HuH-7 (cell line): ENCODE data around the gene MT1A.

Experiments
- DNase-seq: peaks from one replicate; pipeline ENCODE4 v3.0.0; 2011; ENCODE audit warnings: low spot score

Gene MT1A

GRCh38 chr16:56637814-56638750, at the start of gene MT1A:
MT1A (plus strand) TSS chr16:56638666; CDS start chr16:56638739, 73 bp downstream.
- peak; percentile 74 for DNase-seq

GRCh38 chr16:56588781-56589140, 49.7 kb upstream of the MT1A start:
- no peak for DNase-seq

GRCh38 chr16:56589141-56590039, 49.1 kb upstream of the MT1A start, which contains the start of gene MT3:
MT3 (plus strand) TSS chr16:56589528; CDS start chr16:56589591, 63 bp downstream.
- no peak for DNase-seq

GRCh38 chr16:56591377-56592060, 46.9 kb upstream of the MT1A start:
- DNase-seq = no peak

- DNase-seq = no peak
These were observed 44.7 kb upstream of the MT1A start for GRCh38 chr16:56593573-56594291.

GRCh38 chr16:56594292-56594619, 44.2 kb upstream of the MT1A start:
- no peak for DNase-seq

GRCh38 chr16:56600398-56600999, 38.0 kb upstream of the MT1A start:
- no peak for DNase-seq

GRCh38 chr16:56601325-56601724, 37.1 kb upstream of the MT1A start:
- DNase-seq = no peak

- peak; percentile 51 for DNase-seq
These were observed 34.9 kb upstream of the MT1A start for GRCh38 chr16:56603589-56603988.

GRCh38 chr16:56604966-56605365, 33.5 kb upstream of the MT1A start:
- DNase-seq = no peak

GRCh38 chr16:56605475-56605874, 33.0 kb upstream of the MT1A start:
- no peak for DNase-seq

GRCh38 chr16:56606071-56606475, 32.4 kb upstream of the MT1A start:
- no peak for DNase-seq

GRCh38 chr16:56606476-56607108, 31.9 kb upstream of the MT1A start:
- no peak for DNase-seq

- DNase-seq = no peak
These were observed 31.3 kb upstream of the MT1A start for GRCh38 chr16:56607109-56607618.

- DNase-seq = no peak
These were observed 30.8 kb upstream of the MT1A start for GRCh38 chr16:56607675-56608042.

- DNase-seq = peak; percentile 84
These were observed 30.2 kb upstream of the MT1A start, which contains the start of gene MT2A for GRCh38 chr16:56608043-56608875. MT2A (plus strand) TSS chr16:56608584; CDS start chr16:56608656, 72 bp downstream.

- no peak for DNase-seq
These were observed 29.5 kb upstream of the MT1A start for GRCh38 chr16:56608876-56609462.

GRCh38 chr16:56609463-56609921, 29.0 kb upstream of the MT1A start:
- DNase-seq = no peak

- no peak for DNase-seq
These were observed 28.4 kb upstream of the MT1A start for GRCh38 chr16:56610017-56610608.
